GM19240 (cell line): ENCODE data around the gene LCE6A.
A peak's percentile ranks its signal among the peaks of the same experiment; 100 is the strongest.

ENCODE experiments used
- DNase-seq: peaks from one replicate; pipeline ENCODE4 v3.0.0; 2011; ENCODE audit warnings: low spot score; ENCODE audit not compliant: insufficient read length

LCE6A gene

DNA sequence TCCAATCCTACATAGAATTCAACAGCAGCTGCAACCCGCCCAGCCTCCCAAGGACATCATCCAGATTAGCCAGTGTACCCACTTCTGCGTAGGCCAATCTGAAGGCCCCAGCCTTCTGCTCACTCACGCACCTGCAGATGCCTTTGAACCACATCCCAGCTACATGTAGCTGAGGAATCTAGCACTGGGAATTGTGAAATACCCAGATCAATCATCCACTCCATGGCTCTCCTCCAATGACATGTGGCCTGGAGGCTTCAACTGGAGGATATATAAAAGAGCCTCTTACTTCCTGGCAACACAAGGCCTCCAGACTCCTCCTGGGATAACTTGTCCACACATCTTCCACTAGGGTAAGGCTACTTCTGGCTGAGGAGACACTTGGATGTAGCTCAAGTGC is at the start of gene LCE6A:
Gene LCE6A, plus strand, starts transcription at position 301 of the 400 bp plus-strand sequence. CDS start 665 bp downstream, outside the sequence.
- no peak for DNase-seq

DNA sequence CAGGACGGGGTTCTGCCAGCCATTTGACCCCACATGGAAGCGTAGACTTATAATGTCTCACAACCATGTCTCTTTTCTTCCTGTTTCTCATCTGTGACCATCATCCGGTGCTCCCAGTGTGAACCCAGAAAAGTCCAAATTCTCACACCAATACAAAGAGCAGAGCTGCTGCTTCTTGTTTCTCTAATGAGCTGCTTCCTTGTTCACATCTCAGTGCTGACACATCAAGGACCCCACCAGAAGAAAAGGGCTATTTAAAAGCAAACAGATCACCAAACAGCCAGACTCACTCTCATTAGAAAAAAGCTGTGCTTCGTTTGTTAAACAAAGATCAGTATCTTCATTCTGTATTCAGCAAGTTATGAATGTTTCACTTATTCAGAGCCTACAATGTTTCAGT is 47.0 kb upstream of the LCE6A start:
- no peak for DNase-seq

GRCh38 chr1:152796421-152796820 is 46.2 kb upstream of the LCE6A start, which contains the start of gene LCE1D:
Gene LCE1D, plus strand, starts transcription at chr1:152796721. Its CDS starts 1,074 bp downstream, at chr1:152797795.
- no peak for DNase-seq

DNA sequence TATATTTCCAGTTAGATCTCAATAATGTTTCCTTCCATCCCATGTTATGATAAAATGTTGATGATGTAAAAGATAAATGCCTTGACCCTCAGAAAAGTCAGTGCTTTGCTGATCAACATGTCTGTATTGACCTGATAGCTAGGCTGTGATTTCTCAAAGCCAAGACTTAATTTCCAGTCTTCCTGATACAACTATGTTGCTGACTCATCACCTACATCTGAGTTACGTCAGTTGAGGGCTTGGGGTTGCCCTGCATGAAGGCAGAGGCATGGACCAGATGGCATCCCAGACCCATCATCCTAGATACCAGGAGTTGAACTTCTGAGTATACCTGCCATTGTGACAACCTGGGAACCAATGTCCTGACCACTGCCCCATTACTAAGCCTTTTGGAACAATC is 41.3 kb upstream of the LCE6A start:
- no peak for DNase-seq

DNA sequence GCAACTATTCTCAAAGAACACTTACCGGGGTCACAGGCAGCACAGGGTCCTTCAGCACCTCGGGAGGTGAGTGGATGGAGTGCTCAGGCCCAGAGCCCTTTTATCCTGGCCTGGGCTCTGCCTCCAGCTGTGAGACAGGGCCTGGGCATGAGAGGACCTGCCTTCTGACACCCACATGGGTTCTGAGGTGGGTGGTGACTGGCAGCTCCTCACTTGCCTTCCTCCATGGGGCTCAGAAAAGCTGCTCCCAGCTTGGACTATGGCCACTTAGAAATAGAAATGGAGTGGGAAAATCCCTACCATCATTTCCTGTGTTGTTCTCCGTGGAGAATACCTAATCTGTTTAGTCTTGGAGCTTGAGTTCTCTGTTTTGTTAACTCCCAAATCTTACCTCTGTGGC is 36.1 kb upstream of the LCE6A start, which contains the start of gene LCE1C:
Gene LCE1C, minus strand, starts transcription at position 76 of the 400 bp plus-strand sequence. CDS start 1,173 bp downstream, outside the sequence.
- no peak for DNase-seq

DNA sequence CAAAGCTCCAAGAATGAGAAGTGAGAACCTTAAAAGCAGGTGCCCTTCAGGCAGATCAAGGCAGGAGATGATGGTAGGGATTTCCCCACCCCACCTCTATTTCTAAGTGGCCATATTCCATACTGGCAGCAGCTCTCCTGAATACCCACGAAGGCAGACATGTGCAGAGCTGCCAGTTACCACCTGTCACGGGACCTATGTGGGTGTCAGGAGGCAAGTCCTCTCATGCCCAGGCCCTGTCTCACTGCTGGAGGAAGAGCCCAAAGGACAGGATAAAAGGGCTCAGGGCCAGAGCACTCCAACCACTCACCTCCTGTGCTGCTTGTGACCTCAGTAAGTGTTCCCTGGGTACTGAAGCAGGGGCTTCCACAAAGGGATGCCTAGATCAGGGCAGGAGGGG is 31.6 kb upstream of the LCE6A start:
- DNase-seq = no peak

DNA sequence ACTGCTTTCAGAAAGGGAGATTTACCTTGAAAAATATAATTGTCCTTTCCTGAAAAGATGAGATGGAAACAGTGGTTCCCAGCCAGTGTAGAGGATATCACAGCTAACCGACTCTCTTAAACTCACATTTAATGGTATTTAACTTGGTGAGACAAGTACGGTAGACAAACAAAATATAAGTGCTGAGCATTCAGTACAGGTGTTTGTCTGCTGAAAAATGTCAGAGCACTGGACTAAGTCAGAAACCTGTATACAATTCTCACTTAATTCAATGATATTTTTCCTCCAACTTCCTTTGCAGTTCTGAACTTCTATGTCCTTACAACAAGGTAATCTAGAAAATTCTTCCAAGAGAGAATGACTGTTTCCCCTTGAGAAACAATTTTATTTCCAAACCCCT is 31.0 kb upstream of the LCE6A start, which contains the start of gene LCE1B:
Gene LCE1B, plus strand, starts transcription at position 301 of the 400 bp plus-strand sequence. CDS start 476 bp downstream, outside the sequence.
- DNase-seq = no peak

DNA sequence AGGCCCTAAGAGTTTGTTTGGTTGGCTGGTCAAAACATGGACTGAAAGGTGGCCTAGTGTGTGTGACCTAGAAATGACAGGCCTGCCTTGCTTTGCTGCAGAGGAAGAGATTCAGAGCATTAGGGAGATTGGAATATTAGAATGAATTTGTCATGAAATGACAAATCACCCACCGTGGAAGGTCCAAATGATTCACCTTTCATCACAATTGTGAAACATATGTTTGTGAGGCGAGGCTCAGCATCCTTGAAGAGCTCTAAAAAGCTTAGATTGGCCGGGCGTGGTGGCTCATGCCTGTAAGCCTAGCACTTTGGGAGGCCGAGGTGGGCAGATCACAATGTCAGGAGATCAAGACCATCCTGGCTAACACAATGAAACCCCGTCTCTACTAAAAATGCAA is 25.3 kb upstream of the LCE6A start:
- DNase-seq = no peak

- DNase-seq = no peak
Measured at GRCh38 chr1:152823294-152823693, 19.4 kb upstream of the LCE6A start.

GRCh38 chr1:152824964-152825363 is 17.7 kb upstream of the LCE6A start:
- no peak for DNase-seq

DNA sequence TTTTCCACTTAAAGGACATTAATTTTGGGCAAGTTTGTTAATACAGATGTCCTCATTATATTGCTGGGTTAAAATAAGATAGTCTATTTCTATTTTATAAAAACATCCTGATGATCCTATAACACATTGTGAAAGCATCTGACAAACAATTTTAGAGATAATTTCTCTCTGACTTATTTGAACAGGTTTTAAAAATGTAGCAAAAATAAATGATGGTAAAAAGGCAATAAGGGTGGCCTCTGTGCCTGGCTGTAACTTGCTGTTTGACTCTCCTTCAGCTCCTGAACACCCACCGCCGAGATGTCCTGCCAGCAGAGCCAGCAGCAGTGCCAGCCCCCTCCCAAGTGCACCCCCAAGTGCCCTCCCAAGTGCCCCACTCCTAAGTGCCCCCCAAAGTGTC is 15.5 kb upstream of the LCE6A start, which contains the start of gene LCE1A:
Gene LCE1A, plus strand, starts transcription at position 301 of the 400 bp plus-strand sequence. Its CDS starts 0 bp downstream, at position 301.
- DNase-seq = no peak

DNA sequence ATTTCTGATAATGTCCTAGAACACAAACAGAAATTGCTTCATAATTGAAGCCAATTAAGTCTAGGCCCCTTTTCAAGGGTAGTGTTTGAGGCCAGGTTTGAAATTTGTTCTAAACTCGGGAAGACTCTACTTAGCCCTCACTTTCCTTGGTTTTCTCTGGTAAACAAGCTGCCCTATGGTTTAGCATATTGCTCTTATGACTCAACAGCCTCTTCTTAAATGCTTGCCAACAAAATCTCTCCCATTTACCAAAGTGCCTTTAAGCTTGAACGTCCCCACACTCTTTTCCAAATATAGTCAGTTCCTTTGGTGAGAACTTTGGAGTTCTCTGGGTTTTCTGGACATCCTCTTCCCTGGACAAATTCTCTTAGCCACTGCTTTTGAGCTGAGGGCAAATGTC is 5.8 kb upstream of the LCE6A start:
- no peak for DNase-seq

GRCh38 chr1:152855661-152856060 is 13.0 kb downstream of the LCE6A start:
- DNase-seq = no peak

- DNase-seq = no peak
Measured at GRCh38 chr1:152858062-152858461, 15.4 kb downstream of the LCE6A start.

- no peak for DNase-seq
Measured at GRCh38 chr1:152859696-152860095, 17.0 kb downstream of the LCE6A start, which contains the start of gene LCE7A. Gene LCE7A, plus strand, starts transcription at chr1:152859996. Its CDS starts 702 bp downstream, at chr1:152860698.

DNA sequence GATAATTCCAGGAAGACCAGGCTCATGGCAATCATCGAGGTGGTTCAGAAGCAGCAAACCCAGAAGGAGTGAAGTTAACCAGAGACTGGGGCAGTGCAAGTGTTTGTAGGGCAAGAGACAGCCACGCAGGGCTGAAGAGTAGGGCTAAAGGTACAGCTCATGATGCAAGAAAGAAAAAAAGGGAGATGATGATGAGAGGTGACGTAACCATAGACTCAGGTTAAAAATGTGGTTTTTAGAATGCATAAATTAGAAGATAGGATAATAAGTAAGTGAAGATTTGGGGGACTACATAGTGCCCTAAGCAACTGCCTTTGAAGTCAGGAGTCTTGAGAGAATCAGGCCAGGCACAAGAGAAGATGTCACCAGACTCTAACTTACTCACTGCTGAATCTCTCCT is 17.5 kb downstream of the LCE6A start:
- DNase-seq = no peak

- no peak for DNase-seq
Measured at GRCh38 chr1:152861374-152861773, 18.7 kb downstream of the LCE6A start.

- no peak for DNase-seq
Measured at GRCh38 chr1:152864443-152864842, 21.8 kb downstream of the LCE6A start.

GRCh38 chr1:152866321-152866720 is 23.7 kb downstream of the LCE6A start:
- no peak for DNase-seq

DNA sequence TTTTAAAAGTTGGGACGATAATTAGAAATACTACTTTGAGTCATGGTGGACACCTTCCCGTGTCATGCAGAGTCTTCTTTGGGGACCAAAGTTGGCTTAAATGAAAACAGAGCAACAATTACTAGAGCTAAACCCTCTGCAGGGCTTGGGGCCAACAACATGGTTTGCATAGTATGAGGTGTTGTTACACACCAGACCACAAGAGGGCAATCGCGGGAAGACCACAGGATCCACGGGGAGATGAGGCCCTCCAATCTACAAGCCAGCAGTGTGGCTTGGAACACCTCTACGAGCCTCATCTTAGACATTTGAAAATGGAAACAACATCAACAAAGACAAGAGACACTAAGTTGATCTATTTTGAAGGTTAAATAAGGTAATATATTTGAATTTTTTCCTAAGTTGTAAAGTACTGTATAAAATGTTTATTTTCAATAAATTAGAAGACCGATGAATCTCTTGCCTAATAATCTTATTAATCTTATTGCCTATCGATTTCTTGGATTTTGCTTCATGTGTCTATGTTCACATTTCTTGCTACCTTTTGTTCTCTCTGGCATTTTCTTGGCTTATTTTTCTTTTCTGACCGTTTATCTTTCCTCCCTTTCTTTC is 27.3 kb downstream of the LCE6A start:
- peak; percentile 40 for DNase-seq

DNA sequence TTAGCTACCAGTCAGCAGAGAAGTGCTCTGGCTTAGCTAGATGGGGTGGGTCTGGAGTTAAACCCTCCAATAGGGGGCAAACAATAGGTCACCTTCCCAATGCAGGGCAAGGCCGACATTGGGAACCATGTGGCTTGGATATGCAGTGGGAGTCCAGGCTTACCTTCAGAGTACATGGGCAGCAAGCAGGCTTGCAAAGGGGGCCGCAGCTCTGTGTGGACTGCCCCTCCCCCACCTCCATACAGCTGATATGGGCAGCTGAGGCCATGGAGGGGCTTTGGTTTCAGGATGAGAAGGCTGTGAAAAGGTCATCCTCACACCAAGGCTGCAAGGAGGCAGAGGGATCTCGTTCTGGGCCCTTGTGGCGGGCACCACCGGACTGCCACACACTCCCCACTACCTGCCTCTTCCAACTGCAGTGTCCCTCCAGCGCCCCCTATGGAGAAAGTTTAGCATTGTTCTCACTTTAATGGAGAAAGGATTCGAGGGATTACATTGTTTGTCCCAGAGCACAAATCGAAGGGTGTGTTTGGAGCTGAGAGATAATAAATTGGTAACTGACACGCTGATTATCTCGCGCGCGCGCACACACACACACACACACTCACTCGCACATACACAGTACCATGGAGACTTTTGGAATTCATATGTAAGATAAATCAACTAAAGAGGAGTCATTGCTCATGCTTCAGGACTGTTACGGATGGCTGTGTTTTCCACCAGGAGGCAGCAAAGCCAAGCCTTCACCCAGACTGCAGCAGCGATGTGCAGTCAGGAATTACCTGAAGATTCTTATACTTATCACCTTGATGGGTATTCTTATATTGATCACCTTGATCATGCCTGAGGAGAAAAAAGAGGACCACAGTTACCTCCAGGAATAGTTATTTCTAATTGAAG is 28.4 kb downstream of the LCE6A start:
- DNase-seq = no peak

DNA sequence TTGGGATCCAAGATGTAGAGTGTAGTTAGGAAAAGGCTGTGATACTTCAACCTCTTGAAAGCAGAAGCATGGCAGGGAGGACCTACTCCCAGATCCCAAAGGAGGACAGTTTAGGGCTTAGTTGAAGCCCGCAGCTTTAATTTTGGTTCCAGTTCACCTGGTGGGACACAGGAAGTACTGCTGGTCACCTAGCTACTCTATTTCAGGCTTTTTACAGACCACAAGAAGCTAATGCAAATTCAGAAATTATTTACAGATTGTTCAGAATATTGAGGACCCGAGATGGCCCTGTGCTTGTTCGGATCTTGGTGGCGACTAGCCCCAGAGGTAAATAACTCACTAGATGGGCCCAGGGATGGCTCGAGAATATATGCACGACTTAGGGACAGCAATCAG is 29.1 kb downstream of the LCE6A start:
- no peak for DNase-seq
